B cell (primary cell): ENCODE measurements around the gene TMEM203. TPM values are rescaled to one million over a fixed set of nuclear protein-coding genes. Genes with fewer than 3 reads are reported as not detected.

Source experiments
- ATAC-seq: fragments of 200-7000 bp; cut with Tn5 transposase; one replicate; pipeline ENCODE4 v1.10.0; 2021; ENCODE audit warnings: low read depth, mild to moderate bottlenecking, moderate number of reproducible peaks, moderate library complexity
- CTCF ChIA-PET: fragments of 350-600 bp; sonication (Branson Sonifier 250); formaldehyde crosslinking; loops from one replicate; lab custom pipeline; 2021; ENCODE audit warnings: antibody characterized with exemption, inconsistent platforms; lab: Charles Lee
- POLR2A ChIA-PET: fragments of 350-600 bp; sonication (Branson Sonifier 250); formaldehyde crosslinking; loops from one replicate; lab custom pipeline; 2021; ENCODE audit warnings: antibody characterized with exemption; lab: Charles Lee
- DNase-seq: peaks from one replicate; pipeline ENCODE4 v3.0.0; 2013
- H2AFZ ChIP-seq: 2 replicates; pipeline ENCODE4 v1.6.1; 2012; ENCODE audit warnings: mild to moderate bottlenecking, low read depth, low read length; ENCODE audit not compliant: insufficient read depth, poor library complexity, severe bottlenecking
- H3K27ac ChIP-seq, 2 donors: 1 replicate in 1 of 2; 2 replicates in 1 of 2; pipeline ENCODE4 v1.5.1; 2012 to 2013; ENCODE audit warnings: low read length in 2 of 2, mild to moderate bottlenecking in 2 of 2, moderate library complexity in 1 of 2
- H3K27me3 ChIP-seq, 4 experiments: fragments of 200-600 bp in 1 of 4; sonication (generic) in 1 of 4; replicated peaks in 1 of 4; 1 replicate in 2 of 4; 2 replicates in 2 of 4; pipeline versions ENCODE4 v1.6.1 to v1.7.0; 2013 to 2016; ENCODE audit warnings: low read length in 3 of 4, mild to moderate bottlenecking in 2 of 4, mixed read lengths in 1 of 4, moderate library complexity in 1 of 4; ENCODE audit not compliant: insufficient read depth in 4 of 4, control insufficient read depth in 3 of 4; ENCODE audit errors: control extremely low read depth in 1 of 4
- H3K36me3 ChIP-seq, 2 experiments: replicated peaks in 1 of 2; 1 replicate in 1 of 2; 2 replicates in 1 of 2; pipeline versions ENCODE4 v1.6.1 to v1.7.1; 2013; ENCODE audit warnings: low read length in 1 of 2; ENCODE audit not compliant: insufficient read depth in 2 of 2, control insufficient read depth in 1 of 2; ENCODE audit errors: control extremely low read depth in 1 of 2, extremely low read depth in 1 of 2
- H3K4me1 ChIP-seq, 2 donors: fragments of 200-600 bp in 1 of 2; sonication (generic) in 1 of 2; 1 replicate in 1 of 2; 2 replicates in 1 of 2; pipeline versions ENCODE4 v1.5.1 to v1.6.1; 2013 to 2017; ENCODE audit warnings: low read length in 2 of 2; ENCODE audit not compliant: control insufficient read depth in 2 of 2, insufficient read depth in 2 of 2
- H3K4me2 ChIP-seq: replicated peaks from 2 replicates; pipeline ENCODE3; 2012; ENCODE audit warnings: mild to moderate bottlenecking, low read depth, low read length; ENCODE audit not compliant: poor library complexity, severe bottlenecking
- H3K4me3 ChIP-seq, 5 experiments: fragments of 200-600 bp in 1 of 5; sonication (generic) in 1 of 5; 1 replicate in 3 of 5; 2 replicates in 2 of 5; pipeline versions ENCODE4 v1.5.1 to v1.7.0; 2011 to 2016; ENCODE audit warnings: low read length in 4 of 5, mild to moderate bottlenecking in 4 of 5, low read depth in 2 of 5, control low read depth in 1 of 5, moderate library complexity in 1 of 5; ENCODE audit not compliant: insufficient read depth in 1 of 5; ENCODE audit errors: control extremely low read depth in 1 of 5, extremely low read depth in 1 of 5
- H3K79me2 ChIP-seq: fragments of 200-600 bp; sonication (generic); one replicate; pipeline ENCODE4 v1.6.0; 2016; ENCODE audit warnings: low read length; ENCODE audit not compliant: control insufficient read depth, insufficient read depth
- H3K9ac ChIP-seq: fragments of 200-600 bp; sonication (generic); 2 replicates; pipeline ENCODE4 v1.6.1; 2017; ENCODE audit warnings: mild to moderate bottlenecking, low read length, moderate library complexity
- H3K9me3 ChIP-seq, 3 donors: one replicate each; pipeline versions ENCODE4 v1.6.1 to v1.7.1; 2013; ENCODE audit warnings: low read length in 2 of 3; ENCODE audit not compliant: control insufficient read depth in 2 of 3, insufficient read depth in 1 of 3; ENCODE audit errors: control extremely low read depth in 1 of 3
- H4K20me1 ChIP-seq: 2 replicates; pipeline ENCODE4 v1.6.0; 2012; ENCODE audit warnings: mild to moderate bottlenecking, low read length; ENCODE audit not compliant: insufficient read depth, control insufficient read depth, poor library complexity, severe bottlenecking
- H3K27ac Mint-ChIP-seq: one replicate; pipeline ENCODE4 v1.8.0; 2021; ENCODE audit warnings: mixed read lengths
- H3K27me3 Mint-ChIP-seq: one replicate; pipeline ENCODE4 v1.8.0; 2021; ENCODE audit warnings: mixed read lengths
- H3K4me1 Mint-ChIP-seq: one replicate; pipeline ENCODE4 v1.8.0; 2021; ENCODE audit warnings: mixed read lengths
- H3K4me3 Mint-ChIP-seq: one replicate; pipeline ENCODE4 v1.8.0; 2021; ENCODE audit warnings: mixed read lengths
- H3K9me3 Mint-ChIP-seq: one replicate; pipeline ENCODE4 v1.8.0; 2022; ENCODE audit warnings: mixed read lengths; ENCODE audit not compliant: insufficient read depth
- EZH2 ChIP-seq: IDR thresholded peaks from 2 replicates; pipeline ENCODE4 v1.6.1; 2012; ENCODE audit warnings: borderline replicate concordance, low read depth, mild to moderate bottlenecking, moderate library complexity, low read length; ENCODE audit not compliant: insufficient read depth, poor library complexity, severe bottlenecking
- WGBS: methylation state at CpG from one replicate; pipeline ENCODE4 v1.1.5; 2013; ENCODE audit warnings: missing lambda C conversion rate; ENCODE audit not compliant: insufficient coverage; 5-methylcytosine and 5-hydroxymethylcytosine counted together
- intact Hi-C: fragments of 100-400 bp; cut with micrococcal nuclease; formaldehyde crosslinking; loops from one replicate; pipeline ENCODE4 v1.10.0; 2022
- polyA plus RNA-seq: library from polyadenylated mRNA; depleted of rRNA; stranded (reverse); fragments of >200 nt; gene quantifications from 2 replicates; pipeline ENCODE4 v1.2.3, GENCODE V29; 2012
- total RNA-seq, 2 donors: library from RNA; stranded (reverse); fragments of 120-200 nt in 1 of 2; gene quantifications; 1 replicate in 1 of 2; 2 replicates in 1 of 2; pipeline versions ENCODE4 v1.2.3 to v1.2.4, GENCODE V29; 2013 to 2022
- TF ChIP-seq, protein P1 (sequence below): fragments of 200-600 bp; IDR thresholded peaks from one replicate; pipeline ENCODE4 v1.8.0; 2022; ENCODE audit warnings: antibody characterized with exemption, mild to moderate bottlenecking

Gene TMEM203
- total and polyA plus RNA-seq, 2 donors (not counting 1 experiment from before 2014, with no cell fraction given): 20.6 to 35.7 TPM

DNA sequence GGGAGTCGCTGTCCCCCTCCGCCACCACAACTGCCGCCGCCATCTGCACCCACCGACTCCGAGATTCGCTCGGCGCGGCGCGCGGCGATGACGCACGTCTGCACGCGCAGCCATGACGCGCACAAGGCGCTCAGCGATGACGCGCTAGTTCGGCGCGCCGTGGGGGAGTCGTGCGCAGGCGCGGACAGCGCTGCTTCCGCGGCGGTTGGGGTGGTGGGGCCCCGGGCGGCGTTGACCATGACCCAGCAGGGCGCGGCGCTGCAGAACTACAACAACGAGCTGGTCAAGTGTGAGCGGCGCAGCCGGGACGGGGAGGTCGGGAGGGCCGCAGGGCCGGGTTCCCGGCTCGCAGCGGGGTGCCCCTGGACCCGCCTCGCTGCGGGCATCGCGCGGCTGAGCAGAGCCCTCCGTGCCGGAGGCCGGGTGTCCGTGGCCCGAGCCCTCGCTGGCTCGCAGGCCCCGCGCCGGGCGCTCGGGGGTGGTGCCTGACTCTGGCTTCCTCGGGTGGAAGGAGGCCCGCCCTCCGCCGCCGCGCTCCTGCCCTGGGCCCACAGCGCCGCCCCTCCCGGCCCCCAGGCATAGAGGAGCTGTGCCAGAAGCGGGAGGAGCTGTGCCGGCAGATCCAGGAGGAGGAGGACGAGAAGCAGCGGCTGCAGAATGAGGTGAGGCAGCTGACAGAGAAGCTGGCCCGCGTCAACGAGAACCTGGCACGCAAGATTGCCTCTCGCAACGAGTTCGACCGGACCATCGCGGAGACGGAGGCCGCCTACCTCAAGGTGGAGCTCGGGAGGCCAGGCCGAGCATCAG lies 16.8 kb downstream of the TMEM203 start, which contains the start of the genes ANAPC2 and SSNA1:
Gene ANAPC2 (minus strand): TSS at position 71 of the 807 bp plus-strand sequence. CDS start 28 bp downstream, at position 43.
Gene SSNA1 (plus strand): TSS at position 187 of the 807 bp plus-strand sequence. CDS start 51 bp downstream, at position 238.
- ChIA-PET POLR2A (interaction anchor here (0.7 to 2.7 kb wide), 11 partner anchors 10 to 102 kb away, joined by 3 to 21 read pairs (median 7); partner anchors contain the start of genes MAN1B1, RNF208, TOR4A and TPRN), CTCF (interaction anchor here (0.7 to 4.0 kb wide), 14 partner anchors 10 to 142 kb away, joined by 3 to 42 read pairs (median 3); partner anchors contain the start of genes CYSRT1, DPP7, NPDC1 and RNF224)
- Histone ChIP-seq H2AFZ (peak within 1 kb of the TSS; percentile 88), H3K79me2 (peaks cover 83% of the 10 kb centered on the region), H3K9me3 (peaks cover 0 to 3% (median 0%) of the 10 kb centered on the region in 3 donors), H3K27ac (peak within 1 kb of the TSS; percentile 78 to 90), H3K4me3 (peak within 1 kb of the TSS; percentile 50 to 99 (median 98)), H3K4me2 (peak within 1 kb of the TSS; percentile 95), H3K36me3 (peaks cover 0 to 43% of the 10 kb centered on the region in 2 experiments), H3K4me1 (peaks cover 26 to 40% of the 10 kb centered on the region in 2 donors), H3K9ac (peak within 1 kb of the TSS; percentile 94), H3K27me3 (no peaks in the 10 kb centered on the region), H4K20me1 (peaks cover 56% of the 10 kb centered on the region)
- TF ChIP-seq EZH2: no peak
- TF ChIP-seq, protein P1, sequence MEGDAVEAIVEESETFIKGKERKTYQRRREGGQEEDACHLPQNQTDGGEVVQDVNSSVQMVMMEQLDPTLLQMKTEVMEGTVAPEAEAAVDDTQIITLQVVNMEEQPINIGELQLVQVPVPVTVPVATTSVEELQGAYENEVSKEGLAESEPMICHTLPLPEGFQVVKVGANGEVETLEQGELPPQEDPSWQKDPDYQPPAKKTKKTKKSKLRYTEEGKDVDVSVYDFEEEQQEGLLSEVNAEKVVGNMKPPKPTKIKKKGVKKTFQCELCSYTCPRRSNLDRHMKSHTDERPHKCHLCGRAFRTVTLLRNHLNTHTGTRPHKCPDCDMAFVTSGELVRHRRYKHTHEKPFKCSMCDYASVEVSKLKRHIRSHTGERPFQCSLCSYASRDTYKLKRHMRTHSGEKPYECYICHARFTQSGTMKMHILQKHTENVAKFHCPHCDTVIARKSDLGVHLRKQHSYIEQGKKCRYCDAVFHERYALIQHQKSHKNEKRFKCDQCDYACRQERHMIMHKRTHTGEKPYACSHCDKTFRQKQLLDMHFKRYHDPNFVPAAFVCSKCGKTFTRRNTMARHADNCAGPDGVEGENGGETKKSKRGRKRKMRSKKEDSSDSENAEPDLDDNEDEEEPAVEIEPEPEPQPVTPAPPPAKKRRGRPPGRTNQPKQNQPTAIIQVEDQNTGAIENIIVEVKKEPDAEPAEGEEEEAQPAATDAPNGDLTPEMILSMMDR: peak; percentile 49
- intact Hi-C loops: loop anchor here (1.0 to 5.0 kb wide), 7 partner anchors 12 to 61 kb away; partner anchors contain the start of genes NDOR1, RNF224, TMEM203 and TPRN
- peak; percentile 84 for ATAC-seq
- under 1% methylated on average over 98 of the region's 98 CpGs for WGBS
- Mint-ChIP-seq H3K27me3 (no peaks in the 10 kb centered on the region), H3K27ac (peak within 1 kb of the TSS; percentile 97), H3K9me3 (no peaks in the 10 kb centered on the region), H3K4me3 (peak within 1 kb of the TSS; percentile 96), H3K4me1 (peaks cover 36% of the 10 kb centered on the region)
- peak; percentile 97 for DNase-seq
